Stimulated activated CD8-positive, alpha-beta memory T cell treated with anti-CD3 and anti-CD28 coated beads, Interleukin-15, amount 100 ng/mL, for 24 hours (primary cell): ENCODE measurements around the gene BDKRB2.

Experiments used
- DNase-seq: peaks from one replicate; pipeline ENCODE4 v3.0.0-alpha.2; 2020; ENCODE audit warnings: low read depth

The BDKRB2 gene

GRCh38 chr14:96176811-96177211, 27.8 kb upstream of the BDKRB2 start:
- DNase-seq, result no peak

DNA sequence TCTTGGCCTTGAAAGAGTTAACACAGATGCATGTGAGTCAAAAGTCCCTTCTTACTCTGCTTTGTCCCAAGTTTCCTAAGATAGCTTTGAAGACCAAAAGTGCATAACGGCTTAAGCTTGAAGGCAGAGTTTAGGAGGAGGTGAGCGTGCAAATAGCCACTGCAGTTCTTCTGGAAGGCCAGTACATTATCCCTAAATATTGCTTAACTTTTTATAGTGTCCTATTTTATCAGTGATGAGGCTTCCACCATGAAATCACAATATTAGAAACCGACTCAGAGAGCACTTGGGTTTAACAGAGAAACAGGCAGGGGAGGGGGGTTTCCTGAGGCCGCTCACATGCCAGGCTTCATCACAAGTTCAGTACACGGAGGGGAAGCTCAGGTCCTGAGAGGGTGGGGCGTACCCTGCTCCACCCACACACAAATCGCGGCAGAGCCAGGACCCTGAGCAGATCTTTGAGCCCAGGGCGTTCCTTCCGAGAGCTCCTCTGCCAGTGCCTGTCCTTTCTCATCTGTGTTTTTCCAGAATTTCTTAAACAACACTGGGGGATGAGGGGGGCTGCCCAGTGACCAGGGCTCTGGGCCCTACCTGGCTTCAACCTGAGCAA, 26.8 kb upstream of the BDKRB2 start:
- no peak for DNase-seq

GRCh38 chr14:96178461-96179321, 25.9 kb upstream of the BDKRB2 start:
- no peak for DNase-seq

GRCh38 chr14:96180043-96180874, 24.4 kb upstream of the BDKRB2 start:
- no peak for DNase-seq

DNA sequence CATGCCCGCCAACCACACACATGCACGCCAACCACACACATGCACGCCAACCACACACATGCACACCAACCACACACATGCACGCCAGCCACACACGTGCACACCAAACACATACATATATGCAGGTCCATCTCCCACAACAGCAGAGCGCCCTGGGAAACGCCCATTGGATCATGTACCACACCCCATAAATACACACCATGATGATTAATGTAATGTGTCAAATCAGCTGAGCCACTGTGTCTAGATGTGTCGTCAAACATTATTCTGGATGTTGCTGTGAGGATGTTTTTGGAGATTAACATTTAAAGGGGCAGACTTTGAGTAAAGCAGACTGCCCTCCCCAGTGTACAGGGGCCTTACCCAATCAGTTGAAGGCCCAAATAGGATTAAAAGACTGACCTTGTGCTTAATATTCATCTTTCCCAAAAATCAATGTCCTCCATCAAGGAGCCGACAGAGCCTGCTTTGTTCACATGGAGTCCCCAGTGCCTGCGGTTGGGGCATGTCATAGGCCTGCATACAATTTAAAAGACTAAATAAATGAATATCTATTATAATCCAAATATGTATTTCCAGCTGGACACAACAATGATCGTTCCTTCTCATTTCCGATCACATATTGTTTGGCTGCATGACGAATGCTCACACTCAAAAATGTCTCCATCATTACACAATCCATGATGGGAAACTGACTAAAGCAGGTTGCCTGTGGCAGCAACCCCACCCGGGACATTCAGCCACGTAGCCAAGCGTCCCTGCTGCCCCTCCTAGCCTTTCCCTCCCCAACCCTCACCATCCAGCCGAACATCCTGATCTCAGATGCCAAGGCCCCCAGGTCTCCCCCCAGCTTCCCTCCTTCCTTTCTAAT, 23.2 kb upstream of the BDKRB2 start:
- DNase-seq, result no peak

DNA sequence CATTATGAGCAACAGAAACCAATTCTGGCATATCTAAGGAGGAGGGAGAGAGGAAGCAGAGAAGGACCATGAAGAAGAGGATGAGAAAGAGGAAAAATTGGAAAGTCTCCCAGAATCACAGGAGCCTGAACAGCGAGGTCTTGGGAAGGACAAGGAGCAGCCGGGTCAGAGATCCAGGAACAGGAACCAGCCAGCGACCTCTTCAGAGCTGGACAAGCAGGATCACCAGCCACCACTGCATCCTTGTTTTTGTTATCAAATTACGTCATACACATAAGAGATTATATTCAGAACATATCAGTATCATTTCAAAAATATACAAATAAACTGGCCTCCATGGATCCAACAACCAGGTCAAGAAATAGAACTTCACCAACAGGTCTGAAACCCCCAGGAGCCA, 22.1 kb upstream of the BDKRB2 start:
- DNase-seq, result no peak

GRCh38 chr14:96184737-96185136, 19.9 kb upstream of the BDKRB2 start:
- DNase-seq, result no peak

- no peak for DNase-seq
Observed at GRCh38 chr14:96187216-96188031, 17.2 kb upstream of the BDKRB2 start.

DNA sequence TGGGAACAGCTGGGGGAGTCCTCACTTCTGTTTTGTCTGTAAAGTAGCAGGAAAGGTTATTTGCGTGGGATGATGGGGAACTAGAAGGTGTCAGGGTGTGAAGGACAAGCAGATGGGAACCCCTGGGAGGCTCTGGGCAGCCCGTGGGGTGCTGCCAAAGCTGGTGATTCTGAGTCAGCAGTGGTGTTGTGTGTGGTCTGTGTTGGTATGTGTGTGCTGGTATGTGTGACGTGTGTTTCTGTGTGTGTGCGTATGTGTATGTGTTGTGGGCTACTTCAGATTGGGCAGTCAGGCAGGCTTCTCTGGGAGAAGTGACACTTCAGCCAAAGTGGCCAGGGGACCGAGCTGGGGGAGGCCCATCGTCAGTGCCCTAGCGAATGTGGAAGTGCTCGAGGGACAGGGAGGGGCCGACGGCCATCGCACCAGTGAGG, 15.3 kb upstream of the BDKRB2 start:
- DNase-seq, result no peak

- DNase-seq, result no peak
Observed at GRCh38 chr14:96191353-96191752, 13.3 kb upstream of the BDKRB2 start.

DNA sequence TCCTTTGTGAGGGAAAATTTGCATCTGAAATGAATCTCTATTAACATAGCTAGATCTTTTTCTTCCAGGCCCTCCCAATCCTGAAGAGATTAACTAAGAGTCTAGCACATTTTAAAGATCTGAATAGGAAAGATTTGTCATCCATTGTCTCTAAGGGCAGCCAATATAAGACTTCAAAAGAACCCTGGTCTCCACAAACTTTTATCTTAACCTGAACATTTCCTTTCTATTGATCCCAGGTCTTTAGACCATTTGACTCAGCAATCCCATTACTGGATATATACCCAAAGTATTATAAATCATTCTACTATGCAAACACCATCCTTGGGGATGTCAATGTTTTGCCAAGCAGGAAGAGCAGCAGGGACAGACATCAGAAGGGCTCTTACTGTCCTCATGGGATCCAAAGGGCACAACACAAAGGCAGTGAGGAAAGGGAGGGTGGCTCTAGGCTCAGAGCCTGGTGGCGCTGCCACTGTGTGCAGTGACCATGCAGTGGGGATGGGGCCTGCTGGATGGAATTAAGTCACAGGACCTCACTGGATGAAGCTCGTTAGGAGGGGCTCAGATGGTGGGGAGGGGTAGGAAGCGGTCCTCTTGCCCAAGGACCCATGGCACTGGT, 12.7 kb upstream of the BDKRB2 start:
- DNase-seq, result no peak

- DNase-seq, result no peak
Observed at GRCh38 chr14:96192975-96193805, 11.4 kb upstream of the BDKRB2 start.

DNA sequence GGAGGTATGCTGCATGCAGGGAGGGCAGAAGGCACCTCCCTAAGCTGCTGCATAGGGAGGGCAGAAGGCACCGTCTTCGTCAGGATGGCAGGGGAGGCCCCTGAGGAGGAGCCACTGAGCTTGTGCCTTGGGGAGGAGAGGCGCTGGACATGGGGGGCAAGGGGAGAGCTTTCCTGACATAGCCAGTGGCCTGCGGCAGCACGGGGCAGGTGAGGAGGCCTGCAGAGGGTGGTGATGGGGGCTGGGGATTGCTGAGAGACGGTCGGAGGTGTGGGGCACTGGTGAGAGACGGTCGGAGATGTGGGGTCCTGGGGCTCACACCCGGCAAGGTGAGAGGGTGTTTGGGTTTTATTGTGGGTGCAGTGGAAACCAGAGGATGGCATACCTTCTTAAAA, 10.4 kb upstream of the BDKRB2 start:
- DNase-seq, result no peak

DNA sequence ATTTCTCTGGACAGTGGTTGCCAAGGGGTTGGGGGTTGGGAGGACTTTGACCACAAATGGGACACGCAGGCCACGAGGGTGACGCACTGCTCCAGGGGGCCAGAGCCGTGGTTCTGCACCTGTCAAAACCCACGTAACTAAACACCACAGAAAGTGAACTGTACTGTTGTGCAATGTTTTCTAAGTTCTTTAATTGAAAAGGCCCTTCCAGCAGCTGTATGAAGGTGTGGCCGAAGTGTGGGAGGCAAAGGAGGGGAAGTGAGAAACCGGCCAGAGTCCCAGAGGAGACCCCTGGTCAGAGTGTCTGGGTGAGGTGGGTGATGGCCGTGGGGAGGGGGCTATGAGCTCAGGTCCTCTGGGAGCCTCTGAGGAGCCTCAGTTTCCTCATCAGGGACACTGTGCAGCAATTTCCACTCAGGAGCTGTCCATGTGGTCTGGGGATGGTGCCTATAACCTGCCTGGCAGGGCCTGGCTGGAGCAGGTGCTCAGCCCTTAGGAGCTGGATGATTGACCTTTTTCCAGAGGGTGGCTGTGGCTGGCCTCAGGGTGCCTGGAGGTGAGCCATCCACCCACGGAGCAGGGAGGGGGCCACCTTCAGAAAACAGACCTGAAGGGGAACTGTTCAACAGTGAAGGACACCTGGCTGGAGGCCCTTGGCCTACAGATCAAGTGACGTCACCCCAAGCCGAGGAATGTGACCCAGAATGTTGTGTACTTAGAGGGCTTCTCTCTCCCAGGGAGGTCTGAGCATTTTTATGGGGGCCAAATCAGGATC, 9.8 kb upstream of the BDKRB2 start:
- DNase-seq, result no peak

DNA sequence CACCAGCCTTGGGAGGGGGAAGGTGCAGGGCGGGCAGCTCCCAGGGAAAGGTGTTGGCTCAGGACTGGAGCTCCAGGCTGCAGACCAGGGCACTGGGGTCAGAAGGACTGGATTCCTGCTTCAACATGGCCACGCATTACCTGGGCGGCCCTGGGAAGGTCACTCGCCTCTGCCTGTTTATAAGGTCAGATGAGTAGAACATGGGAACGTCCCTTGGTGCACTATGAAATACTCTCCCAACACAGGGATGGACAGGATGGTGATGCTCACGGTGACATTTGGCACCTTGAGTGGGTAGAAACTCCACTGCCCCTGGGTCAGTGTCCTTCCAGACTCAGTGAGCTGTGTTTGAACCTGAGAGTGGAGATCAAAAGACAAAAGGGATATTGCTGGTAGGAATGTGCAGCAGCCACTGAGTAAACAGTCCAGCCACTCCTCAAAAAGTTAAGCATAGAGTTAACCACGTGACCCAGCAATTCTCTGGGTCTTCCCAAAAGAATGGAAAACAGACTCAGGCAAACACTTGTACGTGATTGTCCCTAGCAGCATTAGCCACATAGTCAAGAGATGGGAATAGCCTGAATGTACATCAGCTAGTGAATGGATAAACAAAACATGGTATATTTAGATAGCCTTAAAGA, 9.1 kb upstream of the BDKRB2 start:
- no peak for DNase-seq

GRCh38 chr14:96197163-96197852, 7.3 kb upstream of the BDKRB2 start:
- no peak for DNase-seq

GRCh38 chr14:96197969-96198368, 6.7 kb upstream of the BDKRB2 start:
- DNase-seq, result no peak
